Osteocyte (in vitro differentiated cells): Measurements from ENCODE around the gene FGF12. TPM values are rescaled to one million over a fixed set of nuclear protein-coding genes. Genes with fewer than 3 reads are reported as not detected.

Source experiments
- DNase-seq: peaks from one replicate; pipeline ENCODE4 v3.0.0; 2021; ENCODE audit warnings: mixed read lengths; ENCODE audit not compliant: unreplicated experiment; ENCODE audit errors: extremely low spot score
- H3K27ac Mint-ChIP-seq: one replicate; pipeline ENCODE4 v1.8.0; 2021; ENCODE audit warnings: mild to moderate bottlenecking, mixed read lengths; ENCODE audit not compliant: unreplicated experiment
- H3K27me3 Mint-ChIP-seq: one replicate; pipeline ENCODE4 v1.8.0; 2021; ENCODE audit warnings: mixed read lengths; ENCODE audit not compliant: unreplicated experiment
- H3K36me3 Mint-ChIP-seq: one replicate; pipeline ENCODE4 v1.8.0; 2021; ENCODE audit warnings: mixed read lengths; ENCODE audit not compliant: unreplicated experiment
- H3K4me1 Mint-ChIP-seq: one replicate; pipeline ENCODE4 v1.8.0; 2021; ENCODE audit warnings: mixed read lengths; ENCODE audit not compliant: unreplicated experiment
- H3K4me3 Mint-ChIP-seq: one replicate; pipeline ENCODE4 v1.8.0; 2021; ENCODE audit warnings: mild to moderate bottlenecking, moderate library complexity, mixed read lengths; ENCODE audit not compliant: unreplicated experiment
- H3K9me3 Mint-ChIP-seq: one replicate; pipeline ENCODE4 v1.8.0; 2021; ENCODE audit warnings: mixed read lengths; ENCODE audit not compliant: unreplicated experiment
- total RNA-seq: library from RNA; stranded (reverse); gene quantifications from 2 replicates; pipeline ENCODE4 v1.2.1, GENCODE V29; 2021
- TF ChIP-seq, protein P1 (sequence below): fragments of 200-600 bp; sonication (generic); IDR thresholded peaks from 2 replicates; pipeline ENCODE4 v1.5.0; 2021; ENCODE audit warnings: antibody characterized with exemption, mild to moderate bottlenecking, moderate library complexity

FGF12 gene
- total RNA-seq, 1 donor from 2014 or later = not detected

GRCh38 chr3:192410684-192410960 is 316.7 kb downstream of the FGF12 start:
- Mint-ChIP-seq H3K27me3 (peaks cover 71% of the 10 kb centered on the region), H3K9me3 (no peaks in the 10 kb centered on the region), H3K27ac (no peak overlapping the region), H3K4me1 (peaks cover 8% of the 10 kb centered on the region), H3K36me3 (no peaks in the 10 kb centered on the region), H3K4me3 (peak overlapping the region; percentile 22)
- TF ChIP-seq, protein P1, sequence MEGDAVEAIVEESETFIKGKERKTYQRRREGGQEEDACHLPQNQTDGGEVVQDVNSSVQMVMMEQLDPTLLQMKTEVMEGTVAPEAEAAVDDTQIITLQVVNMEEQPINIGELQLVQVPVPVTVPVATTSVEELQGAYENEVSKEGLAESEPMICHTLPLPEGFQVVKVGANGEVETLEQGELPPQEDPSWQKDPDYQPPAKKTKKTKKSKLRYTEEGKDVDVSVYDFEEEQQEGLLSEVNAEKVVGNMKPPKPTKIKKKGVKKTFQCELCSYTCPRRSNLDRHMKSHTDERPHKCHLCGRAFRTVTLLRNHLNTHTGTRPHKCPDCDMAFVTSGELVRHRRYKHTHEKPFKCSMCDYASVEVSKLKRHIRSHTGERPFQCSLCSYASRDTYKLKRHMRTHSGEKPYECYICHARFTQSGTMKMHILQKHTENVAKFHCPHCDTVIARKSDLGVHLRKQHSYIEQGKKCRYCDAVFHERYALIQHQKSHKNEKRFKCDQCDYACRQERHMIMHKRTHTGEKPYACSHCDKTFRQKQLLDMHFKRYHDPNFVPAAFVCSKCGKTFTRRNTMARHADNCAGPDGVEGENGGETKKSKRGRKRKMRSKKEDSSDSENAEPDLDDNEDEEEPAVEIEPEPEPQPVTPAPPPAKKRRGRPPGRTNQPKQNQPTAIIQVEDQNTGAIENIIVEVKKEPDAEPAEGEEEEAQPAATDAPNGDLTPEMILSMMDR = no peak
- DNase-seq = no peak

DNA sequence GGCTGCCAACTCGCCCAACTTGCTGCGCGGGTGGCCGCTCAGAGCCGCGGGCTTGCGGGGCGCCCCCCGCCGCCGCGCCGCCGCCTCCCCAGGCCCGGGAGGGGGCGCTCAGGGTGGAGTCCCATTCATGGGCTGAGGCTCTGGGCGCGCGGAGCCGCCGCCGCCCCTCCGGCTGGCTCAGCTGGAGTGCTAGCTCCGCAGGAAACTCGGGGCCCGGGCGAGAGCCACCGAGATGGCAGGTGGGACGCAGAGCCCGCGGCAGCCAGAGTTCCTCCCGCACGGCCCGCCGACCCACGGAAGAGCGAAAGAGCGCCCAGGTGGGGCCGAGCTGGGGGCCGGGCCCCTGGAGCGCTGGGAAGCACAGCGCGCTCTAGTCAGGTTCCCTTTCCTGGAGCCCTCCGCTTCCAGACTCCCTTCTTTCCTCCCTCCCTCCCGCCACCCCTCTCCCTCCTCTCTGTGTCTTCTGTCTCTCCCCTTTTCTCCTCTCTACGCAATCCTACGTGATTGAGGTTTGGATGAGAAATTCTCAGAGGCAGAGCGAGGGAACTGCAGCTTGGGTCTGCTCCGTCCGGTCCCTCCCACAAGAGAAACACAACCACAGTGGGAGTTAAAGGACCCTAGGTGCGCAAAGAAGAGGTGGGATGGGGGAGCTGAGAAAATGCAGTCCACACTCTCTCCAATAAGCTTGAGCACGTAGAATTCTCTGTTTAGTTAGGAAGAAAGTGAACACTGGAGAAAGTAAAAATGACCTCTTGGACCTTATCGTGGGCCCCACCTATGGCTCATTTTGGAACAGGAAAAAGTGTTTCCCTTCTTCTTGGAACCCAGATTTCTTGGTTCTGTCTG is 317.3 kb downstream of the FGF12 start:
- Mint-ChIP-seq H3K4me1 (peaks cover 8% of the 10 kb centered on the region), H3K4me3 (peak overlapping the region; percentile 22), H3K27me3 (peaks cover 75% of the 10 kb centered on the region), H3K36me3 (no peaks in the 10 kb centered on the region), H3K9me3 (no peaks in the 10 kb centered on the region), H3K27ac (no peak overlapping the region)
- no peak for DNase-seq
- TF ChIP-seq, protein P1 = no peak

DNA sequence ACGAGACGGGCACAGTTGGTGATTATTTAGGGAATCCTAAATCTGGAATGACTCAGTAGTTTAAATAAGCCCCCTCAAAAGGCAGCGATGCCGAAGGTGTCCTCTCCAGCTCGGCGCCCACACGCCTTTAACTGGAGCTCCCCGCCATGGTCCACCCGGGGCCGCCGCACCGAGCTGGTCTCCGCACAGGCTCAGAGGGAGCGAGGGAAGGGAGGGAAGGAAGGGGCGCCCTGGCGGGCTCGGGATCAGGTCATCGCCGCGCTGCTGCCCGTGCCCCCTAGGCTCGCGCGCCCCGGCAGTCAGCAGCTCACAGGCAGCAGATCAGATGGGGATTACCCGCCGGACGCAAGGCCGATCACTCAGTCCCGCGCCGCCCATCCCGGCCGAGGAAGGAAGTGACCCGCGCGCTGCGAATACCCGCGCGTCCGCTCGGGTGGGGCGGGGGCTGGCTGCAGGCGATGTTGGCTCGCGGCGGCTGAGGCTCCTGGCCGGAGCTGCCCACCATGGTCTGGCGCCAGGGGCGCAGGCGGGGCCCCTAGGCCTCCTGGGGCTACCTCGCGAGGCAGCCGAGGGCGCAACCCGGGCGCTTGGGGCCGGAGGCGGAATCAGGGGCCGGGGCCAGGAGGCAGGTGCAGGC is 318.0 kb downstream of the FGF12 start:
- H3K4me3 Mint-ChIP-seq = peak overlapping the region; percentile 72
- peaks cover 8% of the 10 kb centered on the region for H3K4me1 Mint-ChIP-seq
- TF ChIP-seq, protein P1 = no peak
- H3K27ac Mint-ChIP-seq = no peak overlapping the region
- no peak for DNase-seq
- no peaks in the 10 kb centered on the region for H3K9me3 Mint-ChIP-seq
- H3K27me3 Mint-ChIP-seq = peaks cover 71% of the 10 kb centered on the region
- H3K36me3 Mint-ChIP-seq = no peaks in the 10 kb centered on the region

DNA sequence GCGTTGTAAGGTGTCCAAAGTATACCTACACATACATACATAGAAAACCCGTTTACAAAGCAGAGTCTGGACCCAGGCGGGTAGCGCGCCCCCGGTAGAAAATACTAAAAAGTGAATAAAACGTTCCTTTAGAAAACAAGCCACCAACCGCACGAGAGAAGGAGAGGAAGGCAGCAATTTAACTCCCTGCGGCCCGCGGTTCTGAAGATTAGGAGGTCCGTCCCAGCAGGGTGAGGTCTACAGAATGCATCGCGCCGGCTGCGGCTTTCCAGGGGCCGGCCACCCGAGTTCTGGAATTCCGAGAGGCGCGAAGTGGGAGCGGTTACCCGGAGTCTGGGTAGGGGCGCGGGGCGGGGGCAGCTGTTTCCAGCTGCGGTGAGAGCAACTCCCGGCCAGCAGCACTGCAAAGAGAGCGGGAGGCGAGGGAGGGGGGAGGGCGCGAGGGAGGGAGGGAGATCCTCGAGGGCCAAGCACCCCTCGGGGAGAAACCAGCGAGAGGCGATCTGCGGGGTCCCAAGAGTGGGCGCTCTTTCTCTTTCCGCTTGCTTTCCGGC is 318.6 kb downstream of the FGF12 start:
- Mint-ChIP-seq H3K36me3 (no peaks in the 10 kb centered on the region), H3K27ac (no peak overlapping the region), H3K27me3 (peaks cover 66% of the 10 kb centered on the region), H3K4me3 (peak overlapping the region; percentile 72), H3K4me1 (peaks cover 8% of the 10 kb centered on the region), H3K9me3 (no peaks in the 10 kb centered on the region)
- DNase-seq = no peak
- TF ChIP-seq, protein P1 = no peak

GRCh38 chr3:192408007-192408646 is 319.2 kb downstream of the FGF12 start:
- peak overlapping the region; percentile 72 for H3K4me3 Mint-ChIP-seq
- H3K36me3 Mint-ChIP-seq = no peaks in the 10 kb centered on the region
- no peaks in the 10 kb centered on the region for H3K9me3 Mint-ChIP-seq
- peaks cover 8% of the 10 kb centered on the region for H3K4me1 Mint-ChIP-seq
- TF ChIP-seq, protein P1 = no peak
- peaks cover 62% of the 10 kb centered on the region for H3K27me3 Mint-ChIP-seq
- DNase-seq = no peak
- H3K27ac Mint-ChIP-seq = no peak overlapping the region
